Ammon's horn (tissue), 1 donor: ENCODE measurements around the gene RPL3.
"Not testable (repeated sequence)": the region's sequence is repeated elsewhere in the genome, so short reads cannot be mapped to it uniquely, and the experiment has no call there.

ENCODE experiments used
- DNase-seq: peaks from one replicate; pipeline ENCODE4 v3.0.0-alpha.2; 2016; ENCODE audit warnings: low spot score

Gene RPL3

GRCh38 chr22:39319284-39320022 lies at the start of gene RPL3:
RPL3 (minus strand) TSS chr22:39319623; CDS start chr22:39319597, 26 bp downstream.
- DNase-seq = peak; percentile 98

DNA sequence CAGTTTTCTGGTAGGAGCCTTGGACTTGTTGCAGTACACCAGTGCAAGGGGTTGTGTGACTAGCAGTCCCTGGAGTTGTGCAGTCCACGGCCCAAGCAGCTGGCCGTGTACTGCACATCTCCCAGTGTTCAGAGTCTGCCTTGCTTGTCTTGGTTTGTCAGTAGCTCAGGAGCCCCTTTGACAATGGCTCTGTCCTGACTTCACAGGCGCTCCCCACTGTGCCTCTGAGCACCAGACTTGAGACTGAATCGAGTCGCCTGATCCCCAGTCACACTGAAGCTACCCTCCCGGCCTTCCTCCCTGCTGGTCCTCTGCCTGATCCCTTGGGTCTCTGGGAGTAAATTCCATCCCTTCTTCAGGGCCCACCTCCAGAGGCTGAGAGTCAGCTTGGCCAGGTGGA lies 49.8 kb upstream of the RPL3 start:
- DNase-seq = no peak

DNA sequence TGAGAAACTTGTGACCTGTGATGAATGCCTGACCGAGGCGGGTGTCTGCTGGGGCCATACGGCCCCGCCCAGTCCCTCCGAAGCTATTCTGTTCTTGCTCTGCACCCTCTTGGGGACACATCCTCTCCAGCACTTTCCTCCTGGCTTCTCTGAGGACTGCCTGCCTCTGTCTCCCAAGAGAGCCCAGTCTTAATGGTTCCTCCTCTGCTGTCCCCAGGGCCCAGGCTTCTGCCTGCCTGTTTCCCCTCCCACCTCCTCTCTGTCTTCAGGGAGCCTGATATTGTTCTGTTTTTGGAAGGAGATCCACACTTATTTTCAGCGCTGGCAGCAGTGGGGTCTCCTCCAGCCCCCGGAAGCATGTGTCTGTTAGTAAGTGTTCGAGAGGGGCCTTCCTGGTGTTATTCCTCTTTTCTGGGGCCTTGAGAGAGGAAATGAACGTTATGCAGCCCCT lies 49.1 kb upstream of the RPL3 start:
- no peak for DNase-seq

DNA sequence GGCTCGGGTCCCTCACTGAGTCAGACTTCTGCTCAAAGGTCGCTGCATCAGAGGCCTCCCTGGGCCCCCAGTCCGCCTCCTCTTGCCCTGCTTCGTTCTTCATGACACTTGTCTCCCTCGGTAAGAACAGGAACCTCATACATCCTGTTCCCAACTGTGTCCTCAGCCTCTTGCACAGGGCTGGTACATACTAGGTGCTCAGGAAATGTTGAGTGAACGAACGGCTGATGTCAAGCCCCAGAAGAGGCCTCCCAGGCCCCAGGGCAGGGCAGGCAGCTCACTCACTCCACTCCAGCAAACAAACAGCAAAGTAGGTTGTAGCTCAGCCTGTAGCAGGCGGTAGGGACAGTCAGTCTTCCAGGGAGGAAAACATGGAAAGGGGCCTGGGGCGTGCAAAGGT lies 47.6 kb upstream of the RPL3 start:
- DNase-seq = no peak

- DNase-seq = no peak
Observed at GRCh38 chr22:39365492-39365780, 46.0 kb upstream of the RPL3 start.

DNA sequence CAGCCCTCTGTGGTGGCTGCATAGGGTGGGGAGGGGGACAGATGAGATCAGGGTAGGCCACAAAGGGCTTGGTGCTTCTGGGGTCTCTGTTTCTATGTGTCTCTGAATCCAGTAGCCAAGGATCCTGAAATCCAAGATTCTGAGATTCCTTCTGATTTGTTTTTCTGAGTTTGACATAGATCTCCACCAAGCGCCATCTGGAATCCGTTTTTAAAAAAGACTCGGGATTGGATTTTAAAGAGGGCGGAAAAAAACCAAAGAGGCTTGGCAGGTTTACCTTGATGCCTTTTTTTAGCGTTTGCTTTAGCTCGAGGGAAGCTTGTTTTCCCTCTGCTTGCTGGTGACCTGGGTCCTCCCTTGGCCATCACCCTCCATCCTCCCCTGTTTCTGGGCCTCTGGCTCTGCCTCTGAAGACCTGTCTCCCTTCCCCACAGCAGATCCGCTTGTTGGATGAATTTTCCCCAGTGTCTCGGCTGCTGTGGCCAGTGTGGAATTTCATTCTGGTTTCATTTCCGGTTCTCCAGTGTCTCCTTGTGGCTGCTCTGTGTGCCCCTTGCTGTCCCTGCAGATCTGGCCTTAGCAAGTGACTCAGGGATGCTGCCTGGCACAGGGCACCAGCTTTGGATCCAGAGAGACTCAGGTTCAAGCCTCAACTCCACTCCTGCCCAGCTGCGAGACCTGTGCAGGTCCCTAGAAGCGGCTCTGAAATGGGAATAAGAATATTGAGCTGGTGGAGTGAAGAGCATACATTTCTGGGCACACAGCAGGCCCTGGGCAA lies 45.5 kb upstream of the RPL3 start:
- DNase-seq = no peak

DNA sequence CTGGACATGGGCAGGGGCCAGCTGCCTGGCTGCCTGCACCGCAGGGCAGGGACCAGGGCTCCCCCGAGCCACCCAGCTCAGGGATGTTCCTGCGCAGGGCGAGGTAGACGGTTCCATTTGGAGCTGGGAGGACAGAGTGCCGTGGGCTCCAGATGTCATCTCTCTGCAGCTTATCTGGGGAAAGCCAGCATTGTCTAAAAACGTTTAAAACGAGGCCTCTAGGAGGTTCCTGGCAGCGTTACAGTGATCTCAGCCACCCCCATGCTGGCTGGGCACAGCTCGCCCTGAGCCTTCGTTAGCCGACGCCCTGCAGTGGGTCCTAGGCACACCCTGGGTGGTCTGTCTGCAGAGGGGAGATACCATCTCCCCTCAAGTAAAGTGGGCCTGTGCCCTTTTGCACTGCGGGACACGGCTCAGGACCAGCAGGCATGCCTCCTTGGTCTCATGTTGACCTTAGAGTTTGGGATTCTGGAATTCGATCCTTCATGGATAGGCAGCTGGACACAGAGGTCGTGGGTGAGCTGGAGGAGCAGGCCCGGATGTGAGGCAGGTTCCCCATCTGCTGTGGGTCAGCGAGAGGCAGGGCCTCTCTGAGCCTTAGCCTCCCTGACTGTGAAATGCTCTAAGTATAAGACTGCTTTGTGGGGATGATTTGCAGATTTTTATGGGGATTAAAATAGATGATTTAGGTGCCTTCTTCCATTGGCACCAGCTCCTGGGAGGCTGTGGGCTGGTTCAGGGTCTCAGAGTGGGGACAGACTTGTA lies 44.5 kb upstream of the RPL3 start:
- no peak for DNase-seq

DNA sequence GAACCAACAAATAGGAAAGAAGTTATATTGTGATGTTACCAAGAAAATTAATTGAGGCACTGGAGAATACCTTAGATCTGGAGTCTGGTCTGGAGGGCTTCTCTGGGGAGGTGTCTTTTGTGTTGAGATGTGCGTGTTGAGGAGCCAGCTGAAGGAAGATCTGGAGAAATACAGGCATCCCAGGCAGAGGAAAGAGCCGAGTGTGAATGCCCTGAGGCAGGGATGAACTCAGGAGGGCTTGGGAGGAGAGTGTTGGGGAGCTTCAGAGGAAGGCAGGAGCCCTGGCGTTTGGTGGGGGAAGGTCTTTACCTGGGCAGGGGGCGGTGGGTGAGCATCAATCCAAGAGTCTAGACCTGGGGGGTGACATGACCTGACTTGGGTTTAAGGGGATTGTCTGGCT lies 43.5 kb upstream of the RPL3 start:
- DNase-seq = no peak

DNA sequence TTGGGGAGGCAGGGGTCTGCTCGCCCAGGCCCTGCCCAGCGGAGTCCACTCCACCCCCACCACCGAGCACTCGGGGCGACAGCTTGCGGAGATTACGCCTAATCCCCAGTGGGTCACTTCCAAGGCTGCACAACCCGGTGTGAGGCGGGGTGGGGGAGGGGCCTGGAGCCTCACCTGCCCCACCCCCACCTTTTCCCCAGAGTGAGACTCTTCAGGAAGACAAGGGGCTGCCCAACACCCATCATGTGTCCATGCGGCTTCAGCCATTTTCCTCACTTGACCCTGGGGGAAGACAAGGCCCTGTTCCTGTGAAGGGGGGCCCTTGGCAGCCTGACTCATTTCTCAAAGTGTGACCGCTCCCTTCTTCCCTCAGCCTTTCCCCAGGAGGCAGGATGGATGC lies 42.8 kb upstream of the RPL3 start:
- DNase-seq = no peak

DNA sequence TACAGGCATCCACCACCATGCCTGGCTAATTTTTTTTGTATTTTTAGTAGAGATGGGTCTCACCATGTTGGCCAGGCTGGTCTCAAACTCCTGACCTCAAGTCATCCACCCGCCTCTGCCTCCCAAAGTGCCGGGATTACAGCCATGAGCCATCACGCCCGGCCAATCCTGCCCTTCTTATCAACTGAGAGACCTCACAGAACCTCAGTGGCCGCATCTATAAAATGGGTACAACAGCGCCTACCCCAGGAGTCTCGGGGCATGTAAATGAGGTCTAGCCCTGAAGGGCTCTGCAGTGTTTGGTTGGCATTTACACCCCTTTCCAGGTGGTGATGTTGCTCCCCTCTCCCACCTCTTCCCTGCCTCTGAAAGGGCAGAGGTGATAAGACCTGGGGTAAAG lies 42.1 kb upstream of the RPL3 start:
- DNase-seq = no peak

GRCh38 chr22:39360674-39361413 lies 41.4 kb upstream of the RPL3 start:
- no peak for DNase-seq

- no peak for DNase-seq
Observed at GRCh38 chr22:39360242-39360641, 40.8 kb upstream of the RPL3 start.

DNA sequence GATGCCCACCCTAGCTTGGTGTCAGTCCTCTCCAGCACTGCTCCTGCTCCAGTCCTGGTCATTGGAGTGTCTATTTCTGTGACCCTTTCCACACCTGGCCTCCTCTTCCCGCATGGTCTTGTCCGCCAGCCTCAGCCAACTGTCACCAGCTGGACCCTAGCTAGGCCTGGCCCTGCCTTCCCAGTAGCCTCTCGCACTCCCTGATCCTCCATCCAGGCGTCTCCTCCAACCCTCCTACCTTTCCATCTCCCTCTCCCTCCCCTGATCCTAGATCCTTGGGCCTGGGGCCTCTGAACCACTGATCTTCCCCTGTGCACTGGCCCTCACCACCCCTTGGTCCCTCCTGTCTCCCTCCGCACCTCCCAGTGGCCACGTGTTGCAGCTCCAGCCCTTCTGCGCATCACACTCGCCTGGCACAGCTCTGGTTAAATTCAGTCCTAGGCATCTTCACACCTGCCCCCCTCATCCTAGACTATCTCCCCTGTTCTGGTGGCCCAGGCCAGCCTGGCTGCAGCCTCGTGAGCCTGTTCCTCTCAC lies 40.3 kb upstream of the RPL3 start:
- no peak for DNase-seq

DNA sequence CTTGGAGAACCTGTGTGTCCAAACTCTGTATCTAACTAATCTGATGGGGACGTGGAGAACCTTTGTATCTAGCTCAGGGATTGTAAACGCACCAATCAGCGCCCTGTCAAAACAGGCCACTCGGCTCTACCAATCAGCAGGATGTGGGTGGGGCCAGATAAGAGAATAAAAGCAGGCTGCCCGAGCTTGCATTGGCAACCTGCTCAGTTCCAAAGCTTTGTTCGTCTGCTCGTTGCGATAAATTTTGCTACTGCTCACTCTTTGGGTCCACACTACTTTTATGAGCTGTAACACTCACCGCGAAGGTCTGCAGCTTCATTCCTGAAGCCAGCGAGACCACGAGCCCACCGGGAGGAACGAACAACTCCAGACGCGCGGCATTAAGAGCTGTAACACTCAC lies 38.8 kb upstream of the RPL3 start:
- DNase-seq = not testable (repeated sequence)

DNA sequence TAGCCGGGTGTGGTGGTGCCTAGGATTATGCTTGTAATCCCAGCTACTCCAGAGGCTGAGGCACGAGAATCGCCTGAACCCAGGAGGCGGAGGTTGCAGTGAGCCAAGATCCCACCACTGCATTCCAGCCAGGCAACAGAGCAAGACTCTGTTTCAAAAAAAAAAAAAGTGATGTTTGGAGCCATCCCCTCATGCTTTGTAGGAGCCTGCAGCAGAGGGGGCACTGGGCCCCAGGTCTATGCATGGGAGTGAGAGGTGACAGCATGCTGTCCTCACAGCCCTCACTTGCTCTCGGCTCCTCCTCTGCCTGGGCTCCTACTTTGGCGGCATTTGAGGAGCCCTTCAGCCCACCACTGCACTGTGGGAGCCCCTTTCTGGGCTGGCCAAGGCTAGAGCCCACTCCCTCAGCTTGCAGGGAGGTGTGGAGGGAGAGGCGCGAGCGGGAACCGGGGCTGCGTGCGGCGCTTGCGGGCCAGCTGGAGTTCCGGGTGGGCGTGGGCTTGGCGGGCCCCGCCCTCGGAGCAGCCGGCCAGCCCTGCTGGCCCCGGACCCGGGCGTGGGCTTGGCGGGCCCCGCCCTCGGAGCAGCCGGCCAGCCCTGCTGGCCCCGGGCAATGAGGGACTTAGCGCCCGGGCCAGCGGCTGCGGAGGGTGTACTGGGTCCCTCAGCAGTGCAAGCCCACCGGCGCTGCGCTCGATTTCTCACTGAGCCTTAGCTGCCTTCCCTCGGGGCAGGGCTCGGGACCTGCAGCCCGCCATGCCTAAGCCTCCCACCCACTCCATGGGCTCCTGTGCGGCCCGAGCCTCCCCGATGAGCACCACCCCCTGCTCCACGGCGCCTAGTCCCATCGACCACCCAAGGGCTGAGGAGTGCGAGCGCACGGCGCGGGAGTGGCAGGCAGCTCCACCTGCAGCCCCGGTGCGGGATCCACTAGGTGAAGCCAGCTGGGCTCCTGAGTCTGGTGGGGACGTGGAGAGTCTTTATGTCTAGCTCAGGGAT lies 38.0 kb upstream of the RPL3 start:
- DNase-seq = not testable (repeated sequence)

DNA sequence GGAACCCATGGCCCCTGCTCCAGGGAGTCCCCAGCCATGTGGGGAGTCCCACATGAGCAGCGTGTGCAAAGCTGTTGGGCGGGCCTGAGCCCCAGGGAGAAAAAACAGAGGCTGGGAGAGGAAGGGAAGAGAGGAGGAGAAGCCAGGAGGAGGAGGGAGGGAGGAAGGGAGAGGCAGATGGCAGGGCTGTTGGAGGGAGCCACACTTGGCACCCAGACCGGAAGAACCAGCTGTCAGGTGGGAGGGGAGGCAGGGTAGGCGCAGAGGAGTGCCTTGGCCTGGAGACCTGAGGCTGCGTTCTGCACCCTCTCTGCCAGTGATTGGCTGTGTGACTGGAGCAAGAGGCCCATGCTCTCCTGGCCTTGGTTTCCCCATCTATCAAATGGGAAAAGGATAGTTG lies 37.0 kb upstream of the RPL3 start:
- peak; percentile 77 for DNase-seq

DNA sequence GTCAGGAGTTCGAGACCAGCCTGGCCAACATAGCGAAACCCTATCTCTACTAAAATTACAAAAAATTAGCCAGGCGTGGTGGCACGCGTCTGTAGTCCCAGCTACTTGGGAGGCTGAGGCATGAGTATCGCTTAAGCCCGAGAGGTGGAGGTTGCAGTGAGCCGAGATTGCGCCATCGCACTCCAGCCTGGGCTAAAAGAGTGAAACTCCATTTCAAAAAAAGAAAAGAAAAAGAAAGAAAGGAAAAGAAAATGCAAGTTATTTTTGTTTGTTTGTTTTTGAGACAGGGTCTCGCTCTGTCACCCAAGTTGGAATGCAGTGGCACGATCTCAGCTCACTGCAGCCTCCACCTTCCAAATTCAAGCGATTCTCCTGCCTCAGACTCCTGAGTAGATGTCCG lies 36.4 kb upstream of the RPL3 start:
- DNase-seq = not testable (repeated sequence)

DNA sequence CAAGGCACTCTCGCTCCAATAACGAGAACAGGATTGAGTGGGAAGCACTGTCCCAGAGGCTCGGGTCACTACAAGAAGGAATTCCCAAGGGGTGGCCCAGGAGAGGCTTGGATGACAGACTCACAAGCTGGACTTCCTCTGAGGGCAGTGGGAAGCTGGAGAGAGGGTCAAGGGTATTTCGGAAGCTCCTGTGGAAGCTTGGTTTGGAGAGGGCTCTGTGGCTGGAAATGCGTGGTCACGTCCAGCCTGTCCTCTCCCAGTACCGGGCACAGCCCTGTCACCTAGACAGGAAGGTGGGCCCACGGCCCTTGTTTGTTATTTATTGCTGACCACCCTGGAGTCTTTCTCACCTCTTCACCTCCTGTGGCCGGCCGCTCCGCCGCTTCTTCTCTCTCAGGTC lies 35.7 kb upstream of the RPL3 start:
- no peak for DNase-seq

- no peak for DNase-seq
Observed at GRCh38 chr22:39353346-39353745, 33.9 kb upstream of the RPL3 start.

DNA sequence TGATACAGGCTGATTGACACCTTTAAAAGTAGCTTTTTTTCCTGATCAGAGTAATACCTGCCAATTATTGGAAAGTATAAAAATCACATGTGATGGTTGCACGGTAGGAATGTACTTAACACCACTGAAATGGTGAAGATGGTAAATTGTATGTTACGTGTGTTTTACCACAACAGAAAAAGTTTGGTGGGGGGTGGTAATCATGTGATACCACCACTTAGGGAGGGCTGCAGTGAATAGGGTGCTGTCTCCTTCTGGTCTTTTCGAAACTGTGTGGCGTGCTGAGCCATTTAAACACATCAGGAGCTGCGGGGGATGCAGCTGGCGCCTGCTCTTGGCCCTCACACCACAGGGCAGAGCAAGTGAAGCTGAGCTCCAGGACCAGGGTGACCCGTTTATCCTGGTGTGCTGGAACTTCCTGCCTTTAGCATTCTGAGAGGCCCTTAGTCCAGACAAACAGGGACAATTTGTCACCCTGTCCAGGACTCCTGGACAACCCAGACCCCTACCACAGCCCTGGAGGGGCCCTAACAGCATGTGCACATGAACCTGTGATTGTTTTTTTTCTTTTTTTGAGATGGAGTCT lies 33.0 kb upstream of the RPL3 start:
- DNase-seq = no peak
